GM18858 (cell line): ENCODE measurements around the gene ATP8B4.

ENCODE experiments used
- ATAC-seq: cut with Tn5 transposase; IDR thresholded peaks from one replicate; pipeline ENCODE4 v1.9.1; 2021; ENCODE audit not compliant: unreplicated experiment

ATP8B4 gene

DNA sequence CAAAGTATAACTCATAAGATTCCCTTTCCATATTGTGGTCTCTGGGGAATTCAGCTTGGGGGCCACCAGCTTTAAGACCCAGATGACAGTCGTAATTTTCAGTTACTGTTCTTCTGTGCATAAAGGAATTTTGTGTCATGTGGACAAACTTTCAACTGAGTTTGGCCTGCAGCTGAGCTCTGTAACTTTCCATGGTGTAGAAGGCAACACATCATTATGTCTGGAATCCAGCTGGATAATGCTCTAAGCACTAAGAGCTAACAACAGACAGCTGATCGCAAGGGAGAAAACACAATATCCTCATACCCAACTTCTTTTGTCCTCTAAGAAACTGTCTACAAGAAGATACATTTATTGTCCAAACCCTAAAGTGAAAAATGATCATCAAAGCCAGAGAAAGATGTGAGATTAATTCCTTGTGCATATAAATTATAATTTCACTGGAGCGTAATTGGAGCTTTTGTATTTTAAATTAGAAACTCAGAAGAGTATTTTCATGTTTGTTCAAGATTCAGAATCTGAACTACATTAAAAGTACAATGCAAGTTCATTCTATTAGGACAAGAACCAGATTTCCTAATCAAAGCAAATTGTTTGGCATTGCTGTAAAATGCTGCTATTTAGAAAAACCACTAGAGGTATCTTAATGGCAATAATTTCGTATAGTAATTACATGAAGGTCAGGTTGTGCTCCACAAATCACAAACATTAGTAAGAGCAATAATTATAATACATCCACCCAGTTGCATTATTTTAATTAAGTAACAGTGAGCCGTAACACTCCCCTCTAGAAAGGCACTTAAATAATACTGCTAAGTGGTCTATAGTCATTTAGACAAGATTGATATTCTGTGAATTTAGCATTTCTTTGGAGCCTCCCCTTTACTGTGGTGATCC is 218.8 kb downstream of the ATP8B4 start:
- ATAC-seq: no peak

DNA sequence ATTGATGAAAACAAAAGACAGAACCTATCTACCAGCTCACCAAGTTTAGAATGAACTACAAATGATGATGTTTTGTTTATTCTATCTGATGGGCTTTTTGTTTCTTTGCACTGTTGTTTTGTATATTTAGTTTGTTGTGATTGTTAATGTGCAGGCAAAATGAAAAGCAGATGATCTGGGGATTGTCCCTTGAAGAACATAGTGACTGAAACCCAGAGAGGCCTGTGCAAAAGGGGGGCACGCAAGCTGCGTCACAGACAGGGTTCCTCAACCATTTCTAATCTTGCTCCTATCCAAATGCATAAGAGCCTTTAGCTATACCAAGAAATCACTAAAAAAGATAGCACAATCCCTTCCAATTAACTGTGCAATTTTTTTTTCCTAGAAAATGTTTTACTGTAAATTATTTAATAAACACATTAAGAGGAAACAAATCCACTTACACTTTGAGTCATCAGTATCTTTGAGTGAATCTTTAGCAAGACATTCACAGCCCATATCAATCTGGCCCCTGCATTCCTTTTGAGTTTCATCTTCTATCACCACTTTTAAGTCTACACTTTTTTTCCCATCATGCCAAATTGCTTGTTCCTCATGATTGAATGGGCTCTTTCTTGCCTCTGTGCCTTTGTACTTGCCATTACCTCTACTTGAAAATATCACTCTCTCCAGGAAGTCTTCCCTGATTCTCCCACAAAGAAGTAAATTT is 220.3 kb downstream of the ATP8B4 start:
- no peak for ATAC-seq

DNA sequence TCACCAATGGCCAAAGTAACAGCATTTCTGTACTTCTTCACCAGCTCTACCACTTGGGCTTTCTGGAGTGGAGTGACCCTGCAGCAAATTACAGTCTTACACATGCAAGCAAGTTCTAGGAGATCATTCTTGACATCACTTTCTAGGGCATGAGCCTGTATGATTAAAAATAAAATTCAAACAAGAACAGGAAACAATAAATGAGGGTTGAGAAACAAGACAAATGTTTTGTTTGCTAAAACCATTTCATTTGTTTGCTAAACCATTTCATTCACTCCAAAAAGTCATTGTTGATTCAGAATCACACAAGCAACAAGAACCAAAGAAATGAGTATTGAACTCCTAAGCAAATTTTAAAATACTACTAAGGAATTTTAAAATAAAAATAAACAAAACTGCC is 220.9 kb downstream of the ATP8B4 start:
- ATAC-seq: no peak

DNA sequence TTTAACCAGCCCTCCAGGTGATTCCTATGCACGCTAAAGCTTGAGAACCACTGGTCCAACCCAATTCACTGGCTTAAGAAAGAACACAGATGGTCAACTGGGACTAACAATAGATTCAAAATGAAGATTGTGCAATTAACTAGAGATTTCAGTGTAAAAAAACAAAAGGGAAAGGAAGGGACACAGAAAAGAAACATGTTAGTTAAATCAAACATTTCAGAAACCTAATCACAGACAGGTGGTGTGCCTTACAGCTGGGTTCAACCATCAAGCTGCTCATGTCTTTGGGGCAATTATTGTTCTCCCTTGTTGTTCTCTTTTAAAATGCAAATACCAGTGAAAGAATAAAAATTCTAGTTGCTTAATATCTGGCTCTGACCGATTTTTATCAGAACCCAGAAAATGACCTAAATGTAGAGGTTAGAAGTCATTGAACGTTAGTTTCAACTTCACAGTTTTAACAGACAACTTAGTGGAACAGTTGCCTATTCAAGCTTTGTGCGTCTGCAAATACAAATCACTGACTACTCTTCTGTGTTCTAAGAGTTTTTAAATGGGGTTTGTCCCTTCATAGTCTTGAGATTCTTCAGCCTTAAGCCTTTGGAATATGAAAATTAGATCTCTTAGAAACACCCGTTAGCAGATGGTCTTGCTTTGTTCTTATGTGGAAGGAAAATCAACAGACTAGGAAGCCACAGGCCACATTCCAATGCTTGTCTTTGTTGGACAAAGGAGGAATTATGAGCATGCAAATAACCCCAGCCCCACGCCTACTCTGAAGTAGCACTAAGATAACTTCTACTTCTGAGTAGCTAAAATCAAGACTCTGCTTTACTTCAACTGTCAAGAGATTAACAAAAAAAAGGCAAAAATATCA is 223.4 kb downstream of the ATP8B4 start:
- ATAC-seq: no peak

DNA sequence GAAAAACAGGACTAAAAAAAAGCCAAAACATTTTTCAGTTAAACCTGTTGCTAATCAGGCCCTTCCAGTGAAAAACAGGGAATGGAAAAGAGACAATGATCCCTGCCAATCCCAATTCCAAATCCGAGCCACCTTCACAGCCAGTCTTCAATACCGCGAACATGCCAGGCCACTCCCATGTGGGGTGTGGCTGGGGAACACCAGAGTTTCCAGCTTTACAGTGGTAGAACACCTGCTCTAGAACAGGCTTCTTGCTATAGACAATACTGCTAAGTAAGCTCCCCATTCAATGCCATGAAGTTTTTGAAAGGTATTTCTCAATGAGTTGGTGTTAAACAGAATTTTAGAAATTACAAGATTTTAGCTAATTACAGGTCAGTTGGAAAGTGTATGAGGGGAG is 228.3 kb downstream of the ATP8B4 start:
- no peak for ATAC-seq

DNA sequence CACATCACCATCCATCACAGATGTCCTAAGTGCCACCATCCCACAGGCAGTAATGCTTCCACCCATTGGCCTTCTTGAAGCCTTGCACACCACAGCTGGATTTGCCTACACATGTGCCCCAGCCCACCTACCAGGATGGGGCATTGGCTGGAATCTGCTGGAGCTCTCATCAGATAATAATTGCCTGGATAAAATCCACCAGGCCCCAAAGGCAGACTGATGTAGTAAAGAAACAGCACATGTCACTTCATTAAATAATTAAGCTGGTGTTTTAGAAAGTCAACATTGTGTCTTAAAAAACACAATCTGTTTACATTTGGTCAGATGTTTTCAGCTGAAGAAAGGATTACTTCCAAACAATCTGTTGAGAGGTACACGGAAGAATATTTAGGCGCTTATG is 229.5 kb downstream of the ATP8B4 start:
- no peak for ATAC-seq

DNA sequence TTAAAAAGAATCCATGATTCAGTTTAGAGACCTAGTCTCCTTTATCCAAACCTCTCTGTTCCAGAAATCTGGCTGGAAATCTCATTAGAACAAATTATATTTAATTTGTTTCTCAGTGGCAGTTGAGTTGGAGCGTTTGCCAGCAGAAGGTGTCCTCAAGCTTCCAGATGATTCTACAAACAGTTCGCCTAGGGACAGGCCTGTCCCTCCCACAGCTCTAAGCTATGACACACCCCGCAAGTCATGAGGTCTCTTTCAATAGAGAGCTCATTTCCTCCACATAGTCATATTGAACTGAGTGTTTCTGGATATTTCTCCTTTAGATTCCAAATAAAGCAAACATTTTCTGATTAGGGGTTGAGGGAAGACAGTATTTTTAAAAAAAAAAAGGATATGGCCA is 230.3 kb downstream of the ATP8B4 start:
- no peak for ATAC-seq

DNA sequence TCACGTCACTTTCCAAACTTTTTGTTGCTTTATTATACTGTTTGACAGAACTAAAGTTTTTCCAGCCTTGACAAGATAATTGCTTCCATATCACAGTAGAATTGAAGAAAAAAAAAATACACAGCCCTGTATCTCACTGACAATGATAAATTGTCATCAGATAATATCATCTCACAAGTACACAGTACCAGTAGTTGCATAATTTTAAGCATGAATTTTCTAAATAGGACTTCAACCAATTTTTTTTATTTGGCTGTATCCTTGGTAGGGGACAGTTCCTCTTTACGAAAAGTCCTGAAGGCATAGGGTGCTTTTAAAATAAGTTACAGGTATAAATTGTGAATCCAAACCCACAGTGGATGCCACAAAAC is 230.7 kb downstream of the ATP8B4 start:
- ATAC-seq: no peak

DNA sequence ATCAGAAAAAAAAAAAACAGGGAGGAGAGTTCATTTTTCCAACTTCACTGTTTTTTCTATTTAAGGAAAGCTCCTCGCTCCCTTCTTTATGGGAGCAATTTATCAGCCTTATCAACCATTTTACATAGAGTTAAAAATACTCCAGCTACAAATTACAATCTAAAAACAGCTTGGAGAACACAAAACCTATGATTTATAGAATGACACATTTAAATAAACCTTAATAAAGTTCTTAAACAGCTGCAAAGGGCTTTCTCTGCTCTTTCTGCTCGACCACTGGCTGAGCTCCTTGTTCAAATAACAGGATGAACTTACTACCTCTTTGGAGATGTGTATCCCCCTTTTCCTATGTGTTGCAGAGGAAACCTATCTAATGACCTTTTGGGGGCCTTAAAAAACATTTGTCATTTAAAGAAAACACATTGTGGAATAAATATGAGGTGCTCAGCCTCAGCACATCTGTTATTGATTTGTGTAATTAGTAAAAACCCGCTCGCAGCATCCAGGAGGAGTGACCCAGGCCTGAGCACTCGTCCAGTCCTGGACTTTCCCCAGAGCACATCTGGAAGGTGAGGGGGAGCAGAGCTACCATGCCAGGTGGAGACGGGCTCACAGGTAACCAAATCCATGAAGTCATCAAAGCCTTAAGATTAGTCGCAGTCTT is 231.2 kb downstream of the ATP8B4 start:
- ATAC-seq: no peak

DNA sequence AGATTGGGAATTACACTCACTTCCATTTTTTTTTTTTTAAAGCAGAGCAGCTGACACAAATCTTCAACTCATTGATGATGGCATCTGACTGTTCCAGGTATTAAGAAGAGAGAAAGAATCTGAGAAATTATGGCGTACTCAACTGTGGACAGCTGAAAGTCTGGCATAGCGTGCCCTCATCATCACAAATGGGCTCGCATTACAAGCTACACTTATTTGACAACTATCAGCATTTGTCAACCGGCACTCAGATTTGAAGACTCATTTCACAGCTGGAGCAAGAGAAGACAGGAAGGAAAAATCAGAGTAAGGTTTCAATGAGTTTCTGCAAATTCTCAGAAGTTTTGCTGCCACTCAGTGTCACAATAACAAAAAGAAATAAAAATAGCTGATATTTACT is 235.9 kb downstream of the ATP8B4 start:
- ATAC-seq: no peak

DNA sequence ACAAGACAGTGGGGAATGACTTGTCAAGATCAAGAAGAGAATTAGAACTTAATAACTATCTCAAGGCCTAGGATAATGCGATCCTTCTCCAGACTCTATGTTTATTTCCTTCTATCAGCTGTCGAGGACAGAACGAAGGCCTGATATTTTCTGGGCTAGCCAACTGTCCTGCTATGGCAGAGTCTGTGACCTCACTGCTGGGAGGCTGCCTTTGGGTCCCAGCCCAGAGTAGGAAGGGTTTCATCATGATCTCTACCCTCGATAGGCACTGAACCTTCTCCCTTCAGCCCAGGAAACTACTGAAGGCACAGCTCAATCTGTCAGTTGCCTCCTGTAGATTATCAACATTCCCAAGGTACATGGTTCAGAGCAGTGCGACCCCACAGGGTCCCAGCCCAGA is 237.2 kb downstream of the ATP8B4 start:
- ATAC-seq: no peak

DNA sequence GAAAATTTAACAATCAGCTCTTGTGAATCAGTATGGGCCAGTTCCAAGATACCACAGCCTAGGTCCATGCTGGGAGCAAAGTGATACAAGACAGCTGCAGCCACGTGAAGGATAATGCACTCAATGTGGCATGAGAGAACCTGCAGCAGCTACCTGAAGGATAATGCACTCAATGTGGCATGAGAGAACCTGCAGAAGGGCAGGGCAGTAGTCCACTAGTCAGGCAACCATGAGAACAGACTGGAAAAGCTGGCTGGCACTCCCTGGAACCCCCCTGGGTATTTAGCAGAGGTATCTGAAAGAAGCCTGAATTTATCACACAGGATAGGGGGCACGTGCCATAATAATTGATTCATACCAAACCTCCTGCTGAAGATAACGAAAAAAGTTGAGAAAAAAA is 237.6 kb downstream of the ATP8B4 start:
- no peak for ATAC-seq

DNA sequence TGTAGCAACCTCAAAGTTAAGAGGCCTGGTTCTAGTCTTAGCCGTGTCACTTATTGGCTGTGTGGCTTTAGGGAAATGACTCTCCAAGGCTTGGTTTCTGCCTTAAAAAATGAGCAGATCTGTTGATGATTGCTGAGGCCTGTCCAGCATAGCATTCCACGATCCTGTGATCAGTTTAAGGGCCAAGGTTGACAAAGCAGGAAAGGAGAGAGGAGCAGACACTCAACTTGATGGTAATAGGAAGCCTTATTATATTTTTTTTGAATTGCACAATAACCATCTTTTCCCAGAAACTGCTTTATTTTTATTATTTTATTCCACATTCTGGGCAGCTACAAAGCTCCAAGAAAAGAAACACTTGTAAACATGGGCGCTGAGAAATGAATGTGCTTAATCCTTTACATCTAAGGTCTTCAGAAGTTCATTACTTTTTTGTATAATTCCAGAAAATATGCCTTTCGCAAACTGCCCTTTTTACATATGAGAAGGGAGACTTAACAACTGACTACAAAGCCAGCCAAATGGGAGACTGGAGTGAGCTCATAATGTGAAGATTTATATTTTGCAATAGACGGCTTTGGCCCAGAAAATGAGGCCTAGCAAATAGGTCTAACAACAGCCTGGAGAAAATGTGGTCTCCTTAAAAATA is 241.0 kb downstream of the ATP8B4 start:
- ATAC-seq: no peak

DNA sequence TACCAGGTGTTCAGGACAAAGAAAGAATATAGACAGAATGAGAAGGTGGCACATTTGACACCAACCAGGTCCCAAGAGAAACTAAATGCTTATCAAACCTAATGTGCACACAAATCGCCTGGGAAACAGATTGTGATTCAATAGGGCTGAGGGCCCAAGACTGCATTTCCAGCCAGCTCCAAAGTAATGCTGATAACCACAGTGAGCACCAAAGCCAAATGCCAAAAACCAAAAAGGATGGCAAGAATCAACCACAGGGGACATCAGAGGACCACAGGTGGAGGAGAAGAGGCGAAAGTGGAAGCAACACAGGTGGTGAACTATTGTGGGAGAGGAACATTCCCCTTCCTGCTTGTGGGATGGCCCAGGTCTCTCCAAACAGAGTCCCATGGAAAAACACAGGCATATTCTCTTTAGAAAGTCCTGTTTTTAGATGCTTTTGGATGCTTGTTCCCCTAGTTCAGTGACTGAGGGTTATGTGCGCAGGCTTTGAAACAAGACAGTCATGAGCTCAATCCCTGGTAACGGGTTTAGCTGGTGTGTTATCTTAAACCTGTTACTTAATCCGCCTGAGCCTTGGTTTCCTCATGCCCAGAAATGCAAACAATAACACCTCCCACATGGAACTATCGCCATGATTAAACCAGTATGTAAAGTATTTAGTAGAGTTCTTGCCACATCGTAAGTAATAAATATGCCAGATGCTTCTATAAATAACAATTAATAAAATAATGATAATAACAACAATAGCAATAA is 241.7 kb downstream of the ATP8B4 start:
- ATAC-seq: no peak

DNA sequence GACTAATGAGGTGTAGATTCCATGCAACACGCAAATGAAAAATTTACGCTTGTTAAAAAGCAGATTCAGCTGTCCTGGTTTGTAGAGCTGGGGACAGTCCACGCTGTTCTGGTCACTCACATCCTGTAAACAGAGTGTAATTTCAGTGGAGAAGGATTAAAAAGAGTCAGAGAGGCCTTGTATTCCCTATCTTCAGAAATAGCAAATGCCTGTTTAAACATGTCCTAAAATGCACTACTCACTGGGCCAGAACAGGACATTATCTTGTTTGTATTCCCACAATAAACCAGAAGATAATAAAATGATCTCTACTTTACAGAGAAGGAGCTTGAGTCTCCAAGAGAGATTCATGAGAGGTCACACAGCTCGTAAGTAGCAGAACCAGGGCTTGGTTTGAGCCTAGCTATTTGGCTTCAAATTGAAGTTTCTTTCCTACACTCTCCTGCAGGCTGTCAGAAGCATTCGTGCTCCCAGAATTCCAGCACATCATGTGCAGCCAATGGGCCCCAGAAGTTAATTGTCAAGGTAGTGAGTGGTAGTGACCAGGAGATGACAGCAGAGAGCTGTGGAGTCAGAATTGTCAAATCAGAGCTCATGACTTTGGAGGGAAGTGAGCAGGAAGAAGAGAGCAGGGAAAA is 242.5 kb downstream of the ATP8B4 start:
- no peak for ATAC-seq

DNA sequence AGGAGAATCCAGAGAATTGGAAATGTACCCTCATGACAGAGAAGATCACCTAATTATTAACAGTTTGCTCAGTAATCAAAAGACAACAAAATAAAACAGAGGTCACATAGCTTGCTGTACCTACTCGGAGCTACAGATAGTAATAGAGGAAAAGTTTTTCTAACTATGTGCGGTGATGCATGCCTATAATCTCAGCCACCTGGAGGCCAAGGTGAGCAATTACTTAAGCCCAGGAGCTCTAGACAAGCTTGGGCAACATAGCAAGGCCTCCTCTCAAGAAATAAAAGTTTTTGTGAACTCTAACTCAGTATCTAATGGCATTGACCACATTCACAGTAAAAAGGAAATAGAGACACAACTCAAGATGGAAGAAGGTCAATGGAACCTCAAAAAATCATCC is 243.6 kb downstream of the ATP8B4 start:
- no peak for ATAC-seq

DNA sequence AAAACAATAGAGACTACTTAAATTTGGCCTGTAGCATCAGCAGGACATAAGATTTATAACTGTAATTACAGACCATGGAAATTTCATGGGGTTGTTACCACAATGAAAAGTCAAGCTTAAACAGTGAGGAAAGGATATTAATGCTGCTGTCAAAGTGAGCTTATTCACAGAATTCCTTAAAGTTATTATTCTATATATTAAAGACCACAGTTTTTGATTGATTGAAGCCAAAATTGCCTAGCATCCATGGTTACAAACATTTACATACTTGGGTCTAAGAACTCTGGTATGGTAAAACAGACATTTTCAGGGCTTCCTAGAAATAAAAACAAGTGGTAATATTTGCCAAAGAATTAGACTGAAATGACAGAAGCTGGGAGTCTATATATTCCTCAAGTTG is 248.6 kb downstream of the ATP8B4 start:
- ATAC-seq: no peak

DNA sequence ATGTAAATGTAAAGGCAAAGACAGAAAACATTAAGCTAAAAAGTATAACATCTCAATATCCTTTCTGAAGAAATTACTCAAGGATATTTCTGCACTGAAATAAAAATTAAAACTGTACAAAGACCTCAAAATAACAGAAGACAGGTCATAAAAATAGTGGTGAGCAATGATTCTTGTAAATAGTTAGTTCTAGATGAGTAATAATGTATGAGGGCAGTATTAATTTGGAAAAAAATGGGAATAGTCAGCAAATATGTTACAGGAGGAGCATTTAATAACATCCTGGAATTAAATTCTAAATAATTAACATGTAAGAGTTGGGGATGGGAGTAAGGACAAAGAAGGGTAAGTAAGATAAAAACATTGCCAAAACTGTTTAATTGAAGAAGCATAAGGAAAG is 250.7 kb downstream of the ATP8B4 start:
- no peak for ATAC-seq
